Mucosa of descending colon (tissue), 3 donors: ENCODE results near the gene OR8J3. TPM values are rescaled to one million over a fixed set of nuclear protein-coding genes. Genes with fewer than 3 reads are reported as not detected.

ENCODE experiments used
- ATAC-seq: fragments of 200-7000 bp; cut with Tn5 transposase; one replicate; pipeline ENCODE4 v1.9.1; 2020; ENCODE audit warnings: mild to moderate bottlenecking, moderate library complexity
- DNase-seq, 3 donors: peaks; one replicate each; pipeline ENCODE4 v3.0.0-alpha.2; 2020
- H3K36me3 ChIP-seq: fragments of 200-600 bp; one replicate; pipeline ENCODE4 v1.8.0; 2021; ENCODE audit warnings: low read depth, mild to moderate bottlenecking
- H3K4me1 ChIP-seq: fragments of 200-600 bp; one replicate; pipeline ENCODE4 v1.8.0; 2021; ENCODE audit warnings: low read depth, mild to moderate bottlenecking
- H3K4me3 ChIP-seq: fragments of 200-600 bp; one replicate; pipeline ENCODE4 v1.8.0; 2021; ENCODE audit warnings: mild to moderate bottlenecking
- H3K9me3 ChIP-seq: fragments of 200-600 bp; one replicate; pipeline ENCODE4 v1.8.0; 2021; ENCODE audit warnings: mild to moderate bottlenecking
- CTCF ChIP-seq: fragments of 200-600 bp; IDR thresholded peaks from one replicate; pipeline ENCODE4 v1.8.0; 2022; ENCODE audit warnings: antibody characterized with exemption, mild to moderate bottlenecking
- intact Hi-C, 2 donors: fragments of 100-400 bp; cut with DNase I in 1 of 2; cut with micrococcal nuclease in 1 of 2; formaldehyde crosslinking; loops; one replicate each; pipeline versions ENCODE4 v1.11.0 to v1.11.1; 2022; cut with DNase I, micrococcal nuclease
- long read RNA-seq, 2 donors: library from polyadenylated mRNA; unstranded; transcript quantifications; one replicate each; pipeline ENCODE4 v2.0.0, GENCODE V29; 2019 to 2021
- total RNA-seq, 3 donors: library from RNA; stranded (reverse); fragmentation: NEBNext Ultra II Directional in 2 of 3; extraction: Animal tissue kit (Norgen Biotek cat#: 25700) in 2 of 3; gene quantifications; one replicate each; pipeline versions ENCODE4 v1.2.1 to v1.2.4, GENCODE V29; 2021 to 2023
- donor health status: DM: no; HTN: no; CAD: no; lungs with moderate emphysema.
- donor health status: DM: no; HTN: no; CAD: no.
- donor health status: DM: no; HTN: yes; CAD: no.

The OR8J3 gene, protein sequence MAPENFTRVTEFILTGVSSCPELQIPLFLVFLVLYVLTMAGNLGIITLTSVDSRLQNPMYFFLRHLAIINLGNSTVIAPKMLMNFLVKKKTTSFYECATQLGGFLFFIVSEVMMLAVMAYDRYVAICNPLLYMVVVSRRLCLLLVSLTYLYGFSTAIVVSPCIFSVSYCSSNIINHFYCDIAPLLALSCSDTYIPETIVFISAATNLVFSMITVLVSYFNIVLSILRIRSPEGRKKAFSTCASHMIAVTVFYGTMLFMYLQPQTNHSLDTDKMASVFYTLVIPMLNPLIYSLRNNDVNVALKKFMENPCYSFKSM
- total RNA-seq, result not detected
- long read RNA-seq, donor 1, result 0 reads
- long read RNA-seq, donor 2, result 0 reads

DNA sequence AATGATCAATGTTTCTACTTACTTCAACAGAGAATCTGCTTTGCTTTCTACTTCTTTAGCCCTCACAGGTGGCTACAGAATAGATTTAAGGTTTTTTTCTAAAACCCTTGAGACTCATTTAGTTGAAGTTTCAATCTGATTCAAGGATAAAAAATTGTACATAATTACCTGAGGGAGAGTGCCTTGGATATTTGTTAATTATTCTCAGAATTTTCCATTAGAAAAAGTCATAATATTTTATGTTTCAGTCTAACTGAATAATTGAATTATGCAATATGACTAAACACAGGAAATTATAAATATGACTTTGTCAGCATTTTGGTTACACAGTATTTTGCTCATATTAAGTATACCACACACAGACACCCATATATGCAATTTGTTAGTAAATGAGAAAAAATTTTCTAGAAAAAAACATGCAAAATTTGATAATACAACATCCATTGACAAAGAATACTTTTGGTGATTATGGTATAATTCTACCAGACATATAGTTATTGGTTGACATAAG, at the start of gene OR8J3:
Gene OR8J3, minus strand, starts transcription at position 51 of the 511 bp plus-strand sequence. CDS start 2,483 bp downstream, outside the sequence.
- no peak for ATAC-seq
- no peak within 1 kb of the TSS for H3K4me3 ChIP-seq
- TF ChIP-seq CTCF, result no peak
- no peak for DNase-seq
- no peaks in the 10 kb centered on the region for H3K36me3 ChIP-seq
- no peaks in the 10 kb centered on the region for H3K9me3 ChIP-seq
- intact Hi-C loops, result no loop called here
- no peaks in the 10 kb centered on the region for H3K4me1 ChIP-seq

- Histone ChIP-seq H3K4me3 (no peak overlapping the region), H3K4me1 (no peaks in the 10 kb centered on the region), H3K9me3 (peaks cover 7% of the 10 kb centered on the region), H3K36me3 (no peaks in the 10 kb centered on the region)
- no peak for ATAC-seq
- no peak for DNase-seq
- no peak for TF ChIP-seq CTCF
- intact Hi-C loops, result no loop called here
These were observed 48.6 kb upstream of the OR8J3 start for GRCh38 chr11:56188602-56189001.

DNA sequence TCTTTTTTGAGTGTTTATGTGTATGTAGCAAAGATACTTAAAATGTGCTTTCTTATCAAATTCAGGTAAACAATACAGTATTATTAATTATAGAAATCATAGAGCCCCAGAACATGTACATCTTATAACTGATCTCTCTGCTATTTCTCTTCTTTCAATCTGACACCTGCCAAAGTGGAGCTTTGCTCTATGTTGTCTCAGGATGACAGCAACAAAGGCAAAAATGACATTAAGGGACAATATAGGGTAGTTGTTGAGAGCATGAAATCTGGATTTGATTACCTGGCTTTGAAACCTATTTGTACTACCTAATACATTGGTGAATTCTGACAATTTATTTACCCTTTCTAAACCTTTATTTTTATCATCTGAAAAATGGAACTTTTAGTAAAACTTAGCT, 43.5 kb upstream of the OR8J3 start:
- no peak for ATAC-seq
- peaks cover 3% of the 10 kb centered on the region for H3K9me3 ChIP-seq
- no peaks in the 10 kb centered on the region for H3K4me1 ChIP-seq
- no peaks in the 10 kb centered on the region for H3K36me3 ChIP-seq
- intact Hi-C loops, result no loop called here
- no peak for DNase-seq
- H3K4me3 ChIP-seq, result no peak overlapping the region
- TF ChIP-seq CTCF, result no peak

- no peak for DNase-seq
- peaks cover 3% of the 10 kb centered on the region for H3K9me3 ChIP-seq
- no peak within 1 kb of the TSS for H3K4me3 ChIP-seq
- no peaks in the 10 kb centered on the region for H3K36me3 ChIP-seq
- intact Hi-C loops, result no loop called here
- TF ChIP-seq CTCF, result no peak
- no peak for ATAC-seq
- H3K4me1 ChIP-seq, result no peaks in the 10 kb centered on the region
These were observed 36.3 kb upstream of the OR8J3 start, which contains the start of gene OR5J2 for GRCh38 chr11:56176318-56176717. OR5J2 (plus strand) TSS chr11:56176618; CDS start chr11:56176618, 0 bp downstream.

GRCh38 chr11:56172256-56172830, 32.3 kb upstream of the OR8J3 start:
- H3K4me3 ChIP-seq, result no peak overlapping the region
- peak in 1 of 3 donors; percentile 35 for DNase-seq
- peak; percentile 74 for ATAC-seq
- no peaks in the 10 kb centered on the region for H3K9me3 ChIP-seq
- no peaks in the 10 kb centered on the region for H3K36me3 ChIP-seq
- TF ChIP-seq CTCF, result no peak
- no peaks in the 10 kb centered on the region for H3K4me1 ChIP-seq
- intact Hi-C loops, result no loop called here
